Type B pancreatic cell (in vitro differentiated cells): ENCODE data around the gene CCDC102B. TPM values are rescaled to one million over a fixed set of nuclear protein-coding genes. Genes with fewer than 3 reads are reported as not detected.
A peak's percentile ranks its signal among the peaks of the same experiment; 100 is the strongest.

ENCODE experiments used
- DNase-seq: peaks from one replicate; pipeline ENCODE4 v3.0.0; 2021; ENCODE audit warnings: mixed read lengths; ENCODE audit not compliant: unreplicated experiment; ENCODE audit errors: extremely low spot score
- H3K27ac Mint-ChIP-seq: 2 replicates; pipeline ENCODE4 v1.8.0; 2021; ENCODE audit warnings: mild to moderate bottlenecking, mixed read lengths
- H3K27me3 Mint-ChIP-seq: 2 replicates; pipeline ENCODE4 v1.8.0; 2021; ENCODE audit warnings: mixed read lengths
- H3K36me3 Mint-ChIP-seq: 2 replicates; pipeline ENCODE4 v1.8.0; 2021; ENCODE audit warnings: mixed read lengths
- H3K4me1 Mint-ChIP-seq: one replicate; pipeline ENCODE4 v1.8.0; 2021; ENCODE audit warnings: mixed read lengths; ENCODE audit not compliant: unreplicated experiment
- H3K4me3 Mint-ChIP-seq: 2 replicates; pipeline ENCODE4 v1.8.0; 2021; ENCODE audit warnings: mild to moderate bottlenecking, mixed read lengths
- H3K9me3 Mint-ChIP-seq: 2 replicates; pipeline ENCODE4 v1.8.0; 2021; ENCODE audit warnings: mixed read lengths
- CTCF ChIP-seq: fragments of 200-600 bp; sonication (generic); conservative IDR thresholded peaks from 2 replicates; pipeline ENCODE4 v1.5.0; 2021; ENCODE audit warnings: antibody characterized with exemption, mild to moderate bottlenecking
- total RNA-seq: library from RNA; stranded (reverse); gene quantifications from 2 replicates; pipeline ENCODE4 v1.2.1, GENCODE V29; 2021; ENCODE audit warnings: low replicate concordance

The CCDC102B gene
- total RNA-seq, 1 donor from 2014 or later, result 3.4 TPM

GRCh38 chr18:68915061-68915460 is 117.2 kb downstream of the CCDC102B start:
- TF ChIP-seq CTCF, result no peak
- H3K9me3 Mint-ChIP-seq, result no peaks in the 10 kb centered on the region
- no peak overlapping the region for H3K27ac Mint-ChIP-seq
- H3K36me3 Mint-ChIP-seq, result no peaks in the 10 kb centered on the region
- no peak overlapping the region for H3K4me3 Mint-ChIP-seq
- H3K27me3 Mint-ChIP-seq, result no peaks in the 10 kb centered on the region
- H3K4me1 Mint-ChIP-seq, result no peaks in the 10 kb centered on the region
- DNase-seq, result no peak

- no peak for TF ChIP-seq CTCF
- Mint-ChIP-seq H3K27me3 (no peaks in the 10 kb centered on the region), H3K36me3 (no peaks in the 10 kb centered on the region), H3K27ac (no peak overlapping the region), H3K9me3 (no peaks in the 10 kb centered on the region), H3K4me3 (no peak overlapping the region), H3K4me1 (no peaks in the 10 kb centered on the region)
- no peak for DNase-seq
Measured at GRCh38 chr18:68916734-68917133, 118.9 kb downstream of the CCDC102B start.

- Mint-ChIP-seq H3K27ac (no peak overlapping the region), H3K27me3 (no peaks in the 10 kb centered on the region), H3K9me3 (no peaks in the 10 kb centered on the region), H3K36me3 (no peaks in the 10 kb centered on the region), H3K4me3 (no peak overlapping the region), H3K4me1 (no peaks in the 10 kb centered on the region)
- DNase-seq, result no peak
- no peak for TF ChIP-seq CTCF
Measured at GRCh38 chr18:68918216-68918615, 120.3 kb downstream of the CCDC102B start.

- Mint-ChIP-seq H3K9me3 (no peaks in the 10 kb centered on the region), H3K4me3 (no peak overlapping the region), H3K27ac (no peak overlapping the region), H3K27me3 (no peaks in the 10 kb centered on the region), H3K4me1 (no peaks in the 10 kb centered on the region), H3K36me3 (no peaks in the 10 kb centered on the region)
- no peak for DNase-seq
- no peak for TF ChIP-seq CTCF
Measured at GRCh38 chr18:68919900-68920299, 122.0 kb downstream of the CCDC102B start.

- TF ChIP-seq CTCF, result no peak
- Mint-ChIP-seq H3K27ac (no peak overlapping the region), H3K36me3 (no peaks in the 10 kb centered on the region), H3K4me1 (no peaks in the 10 kb centered on the region), H3K4me3 (no peak overlapping the region), H3K27me3 (no peaks in the 10 kb centered on the region), H3K9me3 (no peaks in the 10 kb centered on the region)
- no peak for DNase-seq
Measured at GRCh38 chr18:68922392-68922791, 124.5 kb downstream of the CCDC102B start.

GRCh38 chr18:68925268-68925667 is 127.4 kb downstream of the CCDC102B start:
- TF ChIP-seq CTCF, result peak; percentile 60
- no peak overlapping the region for H3K27ac Mint-ChIP-seq
- H3K4me3 Mint-ChIP-seq, result no peak overlapping the region
- H3K9me3 Mint-ChIP-seq, result no peaks in the 10 kb centered on the region
- H3K4me1 Mint-ChIP-seq, result no peaks in the 10 kb centered on the region
- no peak for DNase-seq
- H3K27me3 Mint-ChIP-seq, result no peaks in the 10 kb centered on the region
- no peaks in the 10 kb centered on the region for H3K36me3 Mint-ChIP-seq
